ENCODE data around the gene TTLL6.
"Not testable (repeated sequence)": the region's sequence is repeated elsewhere in the genome, so short reads cannot be mapped to it uniquely, and the experiment has no call there.

- not testable (repeated sequence) for TF ChIP-seq EZH2 (IDR thresholded peaks at IDR 0.05; ENCODE audit: low read depth, low read length, severe bottlenecking); RFX5 (IDR thresholded peaks at IDR 0.05; ENCODE audit: borderline replicate concordance, low read depth, low read length); BRCA1 (IDR thresholded peaks at IDR 0.05; ENCODE audit: low read depth, low read length); POLR2A (IDR thresholded peaks at IDR 0.05; ENCODE audit: control extremely low read depth in 1 of 2, low read depth in 2 of 2, low read length in 2 of 2); MAFK (IDR thresholded peaks at IDR 0.05; ENCODE audit: low read depth, low read length); CHD2 (IDR thresholded peaks at IDR 0.05; ENCODE audit: low read length); ZNF274 (IDR thresholded peaks at IDR 0.05; ENCODE audit: borderline replicate concordance, extremely low read depth, low read length); POU5F1 (IDR thresholded peaks at IDR 0.05; ENCODE audit: low read depth, low read length); EP300 (IDR thresholded peaks at IDR 0.05; ENCODE audit: borderline replicate concordance in 1 of 2, low read depth in 2 of 2, low read length in 2 of 2); KDM1A (IDR thresholded peaks at IDR 0.05; ENCODE audit: borderline replicate concordance, low read length); JUND (IDR thresholded peaks at IDR 0.05; ENCODE audit: low read length)
- TF ChIP-seq, protein P1, sequence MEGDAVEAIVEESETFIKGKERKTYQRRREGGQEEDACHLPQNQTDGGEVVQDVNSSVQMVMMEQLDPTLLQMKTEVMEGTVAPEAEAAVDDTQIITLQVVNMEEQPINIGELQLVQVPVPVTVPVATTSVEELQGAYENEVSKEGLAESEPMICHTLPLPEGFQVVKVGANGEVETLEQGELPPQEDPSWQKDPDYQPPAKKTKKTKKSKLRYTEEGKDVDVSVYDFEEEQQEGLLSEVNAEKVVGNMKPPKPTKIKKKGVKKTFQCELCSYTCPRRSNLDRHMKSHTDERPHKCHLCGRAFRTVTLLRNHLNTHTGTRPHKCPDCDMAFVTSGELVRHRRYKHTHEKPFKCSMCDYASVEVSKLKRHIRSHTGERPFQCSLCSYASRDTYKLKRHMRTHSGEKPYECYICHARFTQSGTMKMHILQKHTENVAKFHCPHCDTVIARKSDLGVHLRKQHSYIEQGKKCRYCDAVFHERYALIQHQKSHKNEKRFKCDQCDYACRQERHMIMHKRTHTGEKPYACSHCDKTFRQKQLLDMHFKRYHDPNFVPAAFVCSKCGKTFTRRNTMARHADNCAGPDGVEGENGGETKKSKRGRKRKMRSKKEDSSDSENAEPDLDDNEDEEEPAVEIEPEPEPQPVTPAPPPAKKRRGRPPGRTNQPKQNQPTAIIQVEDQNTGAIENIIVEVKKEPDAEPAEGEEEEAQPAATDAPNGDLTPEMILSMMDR (IDR thresholded peaks at IDR 0.05; ENCODE audit: control extremely low read depth in 1 of 3, insufficient read depth in 1 of 3, low read depth in 1 of 3, low read length in 3 of 3) = not testable (repeated sequence)
- TF ChIP-seq, protein P2, sequence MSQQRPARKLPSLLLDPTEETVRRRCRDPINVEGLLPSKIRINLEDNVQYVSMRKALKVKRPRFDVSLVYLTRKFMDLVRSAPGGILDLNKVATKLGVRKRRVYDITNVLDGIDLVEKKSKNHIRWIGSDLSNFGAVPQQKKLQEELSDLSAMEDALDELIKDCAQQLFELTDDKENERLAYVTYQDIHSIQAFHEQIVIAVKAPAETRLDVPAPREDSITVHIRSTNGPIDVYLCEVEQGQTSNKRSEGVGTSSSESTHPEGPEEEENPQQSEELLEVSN (IDR thresholded peaks at IDR 0.05) = not testable (repeated sequence)
These were observed 20.9 kb downstream of the TTLL6 start for GRCh38 chr17:48796163-48796522.
